Measurements from ENCODE around the gene DNAL4. TPM values are rescaled to one million over a fixed set of nuclear protein-coding genes. Genes with fewer than 3 reads are reported as not detected.

DNAL4 gene
- total and polyA plus RNA-seq, 2 of the 4 experiments (the other 2 are of a cell fraction): 6.1 to 12.1 TPM

DNA sequence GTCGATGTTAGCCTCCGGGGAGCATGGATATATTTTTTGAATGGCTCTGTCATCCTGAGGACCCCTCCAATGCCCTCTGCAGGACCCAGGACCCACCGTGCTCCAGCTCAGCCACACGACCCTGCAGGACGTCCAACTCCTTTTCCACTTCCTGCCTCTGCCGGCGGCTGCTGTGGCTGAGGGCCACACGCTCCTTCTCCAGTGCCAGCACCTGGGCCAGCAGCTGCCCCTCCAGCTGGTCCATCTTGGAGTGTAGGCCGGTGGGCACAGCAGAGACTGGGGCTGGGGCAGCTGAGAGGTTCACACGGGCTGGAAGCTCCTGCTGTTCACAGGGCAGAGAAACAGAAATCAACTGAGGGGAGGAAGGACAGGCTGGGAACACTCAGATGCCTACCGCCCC, 34.2 kb upstream of the DNAL4 start:
- in situ Hi-C loops (cut with MboI; ENCODE audit: low sequenced_read_pairs): no loop called here

More for the DNA sequence above, 34.2 kb upstream of the DNAL4 start:
- Histone ChIP-seq H3K14ac (replicated peaks; ENCODE audit: low read depth, low read length) (no peak overlapping the region), H4K8ac (ENCODE audit: low read depth in 2 of 2, low read length in 2 of 2) (no peak overlapping the region), H3K4me1 (ENCODE audit: control insufficient read depth, insufficient read depth, low read length) (no peaks in the 10 kb centered on the region), H4K5ac (ENCODE audit: low read depth, low read length) (no peak overlapping the region), H3K9me1 (ENCODE audit: insufficient read depth, low read length) (no peaks in the 10 kb centered on the region), H2BK20ac (ENCODE audit: low read depth, low read length) (no peak overlapping the region), H2AK9ac (replicated peaks; ENCODE audit: low read depth, low read length, poor library complexity) (no peak overlapping the region), H2BK15ac (ENCODE audit: low read depth, low read length) (no peak overlapping the region), H2AK5ac (ENCODE audit: low read depth, low read length) (no peak overlapping the region), H4K20me1 (ENCODE audit: insufficient read depth, low read length) (no peaks in the 10 kb centered on the region), H3K18ac (ENCODE audit: low read depth, low read length) (no peak overlapping the region), H3K27me3 (ENCODE audit: control insufficient read depth, insufficient read depth, low read length) (no peaks in the 10 kb centered on the region), H3K9me3 (ENCODE audit: control insufficient read depth, insufficient read depth, low read length) (no peaks in the 10 kb centered on the region), H2AFZ (replicated peaks; ENCODE audit: low read length, poor library complexity) (no peak overlapping the region), H2BK5ac (ENCODE audit: low read depth, low read length, poor library complexity, severe bottlenecking) (no peak overlapping the region), H2BK120ac (ENCODE audit: low read depth, low read length) (no peak overlapping the region), H3K9ac (ENCODE audit: low read depth, low read length) (no peak overlapping the region), H3K23ac (ENCODE audit: low read depth, low read length) (no peak overlapping the region), H3K27ac (ENCODE audit: insufficient read depth, low read length) (no peak overlapping the region), H3K4ac (ENCODE audit: low read depth, low read length) (no peak overlapping the region), H3K4me2 (ENCODE audit: low read depth, low read length) (no peak overlapping the region), H3K36me3 (ENCODE audit: control insufficient read depth, insufficient read depth, low read length) (no peaks in the 10 kb centered on the region), H3K4me3 (ENCODE audit: insufficient read depth, low read depth, low read length) (no peak overlapping the region), H4K91ac (ENCODE audit: insufficient read depth, low read depth, low read length) (no peak overlapping the region), H3K79me1 (ENCODE audit: low read depth in 1 of 2, low read length in 2 of 2) (no peaks in the 10 kb centered on the region), H3K56ac (ENCODE audit: extremely low read depth, insufficient read depth, low read length) (no peak overlapping the region)
- CTCF ChIA-PET: interaction anchor here (0.6 kb wide), 1 partner anchor 1733 kb away, joined by 4 read pairs; no protein-coding TSS in a partner anchor
- BruUV-seq (replicated peaks): no TSS peak
- dilution Hi-C loops (cut with HindIII; ENCODE audit: low sequenced_read_pairs, unreplicated experiment): no loop called here
- ATAC-seq (ENCODE audit: low read depth) (no peak), DNase-seq (no peak)
- POLR2A ChIA-PET (ENCODE audit: unreplicated experiment): no interaction called here
- intact Hi-C loops (cut with micrococcal nuclease): no loop called here
- TF ChIP-seq RCOR1 (IDR thresholded peaks at IDR 0.05; ENCODE audit: insufficient replicate concordance, low read length) (no peak), RAD21 (IDR thresholded peaks at IDR 0.05; ENCODE audit: low read length) (no peak), MAFK (IDR thresholded peaks at IDR 0.05; ENCODE audit: low read depth, low read length) (no peak), MAZ (IDR thresholded peaks at IDR 0.05; ENCODE audit: borderline replicate concordance, low read depth, low read length) (no peak), MXI1 (IDR thresholded peaks at IDR 0.05; ENCODE audit: borderline replicate concordance, low read depth, low read length) (no peak), CHD1 (IDR thresholded peaks at IDR 0.05; ENCODE audit: low read depth, low read length) (no peak), RFX5 (IDR thresholded peaks at IDR 0.05; ENCODE audit: low read depth, low read length) (no peak), FOS (IDR thresholded peaks at IDR 0.05; ENCODE audit: low read depth, low read length) (no peak), CEBPB (IDR thresholded peaks at IDR 0.05; ENCODE audit: low read depth, low read length) (no peak)
- TF ChIP-seq, protein P1, sequence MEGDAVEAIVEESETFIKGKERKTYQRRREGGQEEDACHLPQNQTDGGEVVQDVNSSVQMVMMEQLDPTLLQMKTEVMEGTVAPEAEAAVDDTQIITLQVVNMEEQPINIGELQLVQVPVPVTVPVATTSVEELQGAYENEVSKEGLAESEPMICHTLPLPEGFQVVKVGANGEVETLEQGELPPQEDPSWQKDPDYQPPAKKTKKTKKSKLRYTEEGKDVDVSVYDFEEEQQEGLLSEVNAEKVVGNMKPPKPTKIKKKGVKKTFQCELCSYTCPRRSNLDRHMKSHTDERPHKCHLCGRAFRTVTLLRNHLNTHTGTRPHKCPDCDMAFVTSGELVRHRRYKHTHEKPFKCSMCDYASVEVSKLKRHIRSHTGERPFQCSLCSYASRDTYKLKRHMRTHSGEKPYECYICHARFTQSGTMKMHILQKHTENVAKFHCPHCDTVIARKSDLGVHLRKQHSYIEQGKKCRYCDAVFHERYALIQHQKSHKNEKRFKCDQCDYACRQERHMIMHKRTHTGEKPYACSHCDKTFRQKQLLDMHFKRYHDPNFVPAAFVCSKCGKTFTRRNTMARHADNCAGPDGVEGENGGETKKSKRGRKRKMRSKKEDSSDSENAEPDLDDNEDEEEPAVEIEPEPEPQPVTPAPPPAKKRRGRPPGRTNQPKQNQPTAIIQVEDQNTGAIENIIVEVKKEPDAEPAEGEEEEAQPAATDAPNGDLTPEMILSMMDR (conservative IDR thresholded peaks at IDR 0.05; ENCODE audit: low read depth, low read length): no peak
- 76% methylated on average over 3 of the region's 11 CpGs; no CpG with 5 or more reads in 1 of the 2 experiments for WGBS, 2 experiments (ENCODE audit: extremely low coverage in 2 of 2, insufficient read length in 1 of 2)
